Dendritic cell treated with granulocyte-macrophage colony-stimulating factor and Interleukin-4, amounts not matched to agents 40 ng/mL and 50 ng/mL, for 4 days (primary cell): ENCODE data around the gene SYCP2.
"Not testable (repeated sequence)": the region's sequence is repeated elsewhere in the genome, so short reads cannot be mapped to it uniquely, and the experiment has no call there.

Source experiments
- H3K27ac Mint-ChIP-seq: one replicate; pipeline ENCODE4 v1.8.0; 2022; ENCODE audit warnings: mild to moderate bottlenecking, mixed read lengths
- H3K27me3 Mint-ChIP-seq: one replicate; pipeline ENCODE4 v1.8.0; 2022; ENCODE audit warnings: mild to moderate bottlenecking, mixed read lengths
- H3K36me3 Mint-ChIP-seq: one replicate; pipeline ENCODE4 v1.8.0; 2022; ENCODE audit warnings: low read depth, mixed read lengths
- H3K4me1 Mint-ChIP-seq: one replicate; pipeline ENCODE4 v1.8.0; 2022; ENCODE audit warnings: low read depth, mixed read lengths
- H3K4me3 Mint-ChIP-seq: one replicate; pipeline ENCODE4 v1.8.0; 2022; ENCODE audit warnings: mild to moderate bottlenecking, moderate library complexity, mixed read lengths
- H3K9me3 Mint-ChIP-seq: one replicate; pipeline ENCODE4 v1.8.0; 2022; ENCODE audit warnings: mixed read lengths
- intact Hi-C: fragments of 100-400 bp; cut with micrococcal nuclease; formaldehyde crosslinking; loops from one replicate; pipeline ENCODE4 v1.15.0; 2022

The SYCP2 gene

GRCh38 chr20:59908855-59909254 lies 24.6 kb downstream of the SYCP2 start:
- Mint-ChIP-seq H3K9me3 (peaks cover 9% of the 10 kb centered on the region), H3K27ac (no peak overlapping the region), H3K4me3 (no peak overlapping the region), H3K4me1 (peaks cover 6% of the 10 kb centered on the region), H3K36me3 (no peaks in the 10 kb centered on the region), H3K27me3 (peaks cover 2% of the 10 kb centered on the region)
- intact Hi-C loops: no loop called here

DNA sequence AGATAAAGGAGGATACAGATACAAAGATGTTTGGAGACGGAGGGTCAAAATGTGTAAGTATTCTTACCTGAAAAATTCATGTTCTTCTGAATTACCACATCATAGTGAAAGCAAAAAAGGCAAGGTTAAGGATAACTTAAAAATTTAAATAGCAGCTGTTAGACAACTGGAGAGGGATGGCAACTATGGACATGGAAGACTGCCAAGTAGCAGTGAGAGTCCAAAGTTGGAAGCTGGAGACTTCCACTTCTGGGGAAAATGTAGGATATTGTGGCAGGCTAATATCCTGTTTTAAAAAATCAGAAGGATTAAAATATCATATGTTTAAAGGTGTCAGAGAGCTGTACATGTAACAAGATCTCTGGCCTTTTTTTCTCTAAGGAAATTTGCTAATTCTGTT lies 29.8 kb downstream of the SYCP2 start:
- Mint-ChIP-seq H3K27ac (no peak overlapping the region), H3K27me3 (peaks cover 8% of the 10 kb centered on the region), H3K4me3 (no peak overlapping the region), H3K9me3 (no peaks in the 10 kb centered on the region), H3K36me3 (no peaks in the 10 kb centered on the region), H3K4me1 (no peaks in the 10 kb centered on the region)
- intact Hi-C loops: no loop called here

GRCh38 chr20:59902470-59902869 lies 31.0 kb downstream of the SYCP2 start:
- H3K36me3 Mint-ChIP-seq: no peaks in the 10 kb centered on the region
- no peaks in the 10 kb centered on the region for H3K4me1 Mint-ChIP-seq
- peaks cover 12% of the 10 kb centered on the region for H3K27me3 Mint-ChIP-seq
- intact Hi-C loops: no loop called here
- H3K4me3 Mint-ChIP-seq: no peak overlapping the region
- H3K9me3 Mint-ChIP-seq: no peaks in the 10 kb centered on the region
- H3K27ac Mint-ChIP-seq: no peak overlapping the region

DNA sequence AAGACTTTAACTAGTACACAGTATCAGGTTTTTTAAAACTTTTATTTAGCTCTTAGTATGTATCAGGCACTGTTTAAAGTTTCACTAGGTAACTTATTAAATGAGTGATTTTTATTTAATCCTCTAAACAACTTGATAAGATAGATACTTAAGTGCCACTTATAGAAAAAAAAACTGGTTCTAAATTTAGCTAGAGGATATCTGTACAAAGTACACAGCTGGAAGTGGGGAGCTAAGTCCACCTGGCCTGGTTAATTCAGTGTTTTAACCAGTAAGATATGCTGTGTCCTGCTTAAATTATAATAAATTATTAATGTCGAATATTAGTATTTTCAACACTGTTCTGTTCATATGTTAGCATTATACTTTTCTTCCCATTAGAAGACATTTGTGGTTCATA lies 37.5 kb downstream of the SYCP2 start:
- no peaks in the 10 kb centered on the region for H3K4me1 Mint-ChIP-seq
- no peaks in the 10 kb centered on the region for H3K36me3 Mint-ChIP-seq
- H3K9me3 Mint-ChIP-seq: no peaks in the 10 kb centered on the region
- intact Hi-C loops: no loop called here
- H3K27me3 Mint-ChIP-seq: peaks cover 9% of the 10 kb centered on the region
- H3K4me3 Mint-ChIP-seq: no peak overlapping the region
- H3K27ac Mint-ChIP-seq: no peak overlapping the region

- H3K27ac Mint-ChIP-seq: no peak overlapping the region
- no peak overlapping the region for H3K4me3 Mint-ChIP-seq
- peaks cover 4% of the 10 kb centered on the region for H3K27me3 Mint-ChIP-seq
- no peaks in the 10 kb centered on the region for H3K36me3 Mint-ChIP-seq
- no peaks in the 10 kb centered on the region for H3K4me1 Mint-ChIP-seq
- no peaks in the 10 kb centered on the region for H3K9me3 Mint-ChIP-seq
- intact Hi-C loops: no loop called here
Measured at GRCh38 chr20:59891581-59891980, 41.9 kb downstream of the SYCP2 start.

DNA sequence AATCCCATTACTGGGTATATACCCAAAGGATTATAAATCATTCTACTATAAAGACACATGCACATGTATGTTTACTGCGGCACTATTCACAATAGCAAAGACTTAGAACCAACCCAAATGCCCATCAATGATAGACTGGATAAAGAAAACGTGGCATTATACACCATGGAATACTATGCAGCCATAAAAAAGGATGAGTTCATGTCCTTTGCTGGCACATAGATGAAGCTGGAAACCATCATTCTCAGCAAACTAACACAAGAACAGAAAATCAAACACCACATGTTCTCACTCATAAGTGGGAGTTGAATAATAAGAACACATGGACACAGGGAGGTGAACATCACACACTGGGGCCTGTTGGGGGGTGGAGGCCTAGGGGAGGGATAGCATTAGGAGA lies 43.4 kb downstream of the SYCP2 start:
- H3K4me3 Mint-ChIP-seq, H3K27me3 Mint-ChIP-seq, H3K4me1 Mint-ChIP-seq, intact Hi-C loops, H3K9me3 Mint-ChIP-seq, H3K27ac Mint-ChIP-seq, H3K36me3 Mint-ChIP-seq: not testable (repeated sequence)

GRCh38 chr20:59888050-59888449 lies 45.4 kb downstream of the SYCP2 start:
- H3K27ac Mint-ChIP-seq: no peak overlapping the region
- peaks cover 1% of the 10 kb centered on the region for H3K27me3 Mint-ChIP-seq
- intact Hi-C loops: no loop called here
- no peaks in the 10 kb centered on the region for H3K9me3 Mint-ChIP-seq
- no peaks in the 10 kb centered on the region for H3K4me1 Mint-ChIP-seq
- H3K4me3 Mint-ChIP-seq: no peak overlapping the region
- no peaks in the 10 kb centered on the region for H3K36me3 Mint-ChIP-seq

DNA sequence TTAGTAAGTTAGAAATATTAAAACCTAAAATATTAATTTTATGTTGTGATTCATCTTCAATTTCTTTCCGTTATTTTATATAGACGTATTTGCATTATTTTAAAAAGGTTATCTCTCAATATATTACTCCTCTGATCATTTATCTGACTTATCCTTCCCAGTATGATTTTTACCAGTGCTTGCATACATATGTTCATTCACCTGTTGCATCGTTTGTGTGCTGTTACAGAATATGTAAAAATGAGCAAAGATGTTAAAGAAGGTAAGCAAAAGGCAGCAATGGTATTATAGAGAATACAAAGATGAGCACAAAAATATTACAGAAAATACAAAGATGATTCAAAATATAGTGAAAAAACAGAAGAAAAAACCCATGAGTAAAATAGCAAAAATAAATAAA lies 48.9 kb downstream of the SYCP2 start:
- intact Hi-C loops: no loop called here
- Mint-ChIP-seq H3K27me3 (peaks cover 1% of the 10 kb centered on the region), H3K4me3 (no peak overlapping the region)

DNA sequence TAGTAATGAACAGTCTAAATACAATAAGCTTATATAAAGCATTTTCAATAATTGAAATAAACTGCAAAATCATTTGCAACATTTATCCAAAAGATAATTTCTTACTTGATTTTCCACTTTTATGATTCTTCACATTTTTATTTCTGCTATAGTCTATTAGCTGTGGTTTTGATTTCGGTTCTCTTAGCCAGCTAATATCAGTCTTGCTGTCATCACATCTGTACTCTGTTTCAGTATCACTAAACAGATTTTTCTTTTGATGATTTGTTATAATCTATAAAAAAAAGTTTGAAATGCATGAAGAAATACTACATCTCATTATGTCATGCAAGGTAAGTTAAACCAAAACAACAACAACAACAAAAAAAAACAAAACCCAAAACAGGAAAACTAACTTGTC lies 53.2 kb downstream of the SYCP2 start:
- H3K27ac Mint-ChIP-seq: no peak overlapping the region
- H3K27me3 Mint-ChIP-seq: no peaks in the 10 kb centered on the region
- H3K9me3 Mint-ChIP-seq: no peaks in the 10 kb centered on the region
- no peaks in the 10 kb centered on the region for H3K36me3 Mint-ChIP-seq
- H3K4me3 Mint-ChIP-seq: no peak overlapping the region
- intact Hi-C loops: no loop called here
- H3K4me1 Mint-ChIP-seq: no peaks in the 10 kb centered on the region

More for the DNA sequence above, 48.9 kb downstream of the SYCP2 start:
- no peak overlapping the region for H3K27ac Mint-ChIP-seq
- no peaks in the 10 kb centered on the region for H3K9me3 Mint-ChIP-seq
- no peaks in the 10 kb centered on the region for H3K36me3 Mint-ChIP-seq
- H3K4me1 Mint-ChIP-seq: no peaks in the 10 kb centered on the region

DNA sequence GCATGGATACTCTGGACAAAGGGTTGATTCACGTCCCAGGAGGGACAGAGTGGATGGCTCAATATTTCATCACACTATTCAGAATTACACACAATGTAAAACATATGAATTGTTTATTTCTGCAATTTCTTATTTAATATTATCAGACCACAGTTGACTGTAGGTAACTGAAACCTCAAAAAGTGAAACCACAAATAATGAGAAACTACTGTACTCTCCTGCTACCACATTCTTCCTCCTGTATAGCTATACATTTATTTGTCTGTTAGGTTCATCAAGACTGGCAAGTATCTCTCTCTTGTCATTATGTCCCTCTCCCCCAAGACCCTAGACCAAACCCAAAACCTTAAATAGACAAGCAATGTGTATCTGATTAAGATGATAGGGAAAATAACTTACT lies 60.0 kb downstream of the SYCP2 start:
- Mint-ChIP-seq H3K27me3 (no peaks in the 10 kb centered on the region), H3K9me3 (no peaks in the 10 kb centered on the region), H3K27ac (no peak overlapping the region), H3K4me3 (no peak overlapping the region), H3K4me1 (no peaks in the 10 kb centered on the region), H3K36me3 (no peaks in the 10 kb centered on the region)
- intact Hi-C loops: no loop called here

- Mint-ChIP-seq H3K9me3 (no peaks in the 10 kb centered on the region), H3K4me3 (no peak overlapping the region), H3K36me3 (no peaks in the 10 kb centered on the region), H3K27me3 (no peaks in the 10 kb centered on the region), H3K27ac (no peak overlapping the region), H3K4me1 (no peaks in the 10 kb centered on the region)
- intact Hi-C loops: no loop called here
Measured at GRCh38 chr20:59871096-59871495, 62.3 kb downstream of the SYCP2 start.

DNA sequence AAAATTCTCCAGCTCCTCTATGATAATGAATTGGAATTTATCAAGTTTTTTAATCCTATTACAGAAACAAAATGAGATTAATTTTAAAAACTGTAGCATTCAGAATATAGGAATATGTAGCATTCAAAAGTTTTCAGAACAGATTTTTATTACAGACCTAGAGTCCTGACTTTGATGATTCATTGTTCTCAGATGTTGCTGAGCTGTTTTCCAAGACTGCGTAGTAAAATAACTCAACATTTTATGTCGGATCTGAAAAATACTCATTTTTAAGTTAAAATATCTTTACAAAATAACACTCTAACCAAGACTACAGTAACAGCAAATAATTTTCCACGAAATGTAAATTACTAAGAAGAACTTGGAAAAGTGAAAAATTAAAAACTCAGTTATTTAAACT lies 67.1 kb downstream of the SYCP2 start:
- H3K27me3 Mint-ChIP-seq: peaks cover 5% of the 10 kb centered on the region
- intact Hi-C loops: no loop called here
- no peaks in the 10 kb centered on the region for H3K36me3 Mint-ChIP-seq
- H3K4me3 Mint-ChIP-seq: no peak overlapping the region
- H3K27ac Mint-ChIP-seq: no peak overlapping the region
- H3K9me3 Mint-ChIP-seq: no peaks in the 10 kb centered on the region
- H3K4me1 Mint-ChIP-seq: no peaks in the 10 kb centered on the region

- Mint-ChIP-seq H3K9me3 (no peaks in the 10 kb centered on the region), H3K36me3 (no peaks in the 10 kb centered on the region), H3K4me1 (no peaks in the 10 kb centered on the region), H3K27ac (no peak overlapping the region), H3K27me3 (peaks cover 5% of the 10 kb centered on the region), H3K4me3 (no peak overlapping the region)
- intact Hi-C loops: no loop called here
Measured at GRCh38 chr20:59864726-59865125, 68.7 kb downstream of the SYCP2 start.

DNA sequence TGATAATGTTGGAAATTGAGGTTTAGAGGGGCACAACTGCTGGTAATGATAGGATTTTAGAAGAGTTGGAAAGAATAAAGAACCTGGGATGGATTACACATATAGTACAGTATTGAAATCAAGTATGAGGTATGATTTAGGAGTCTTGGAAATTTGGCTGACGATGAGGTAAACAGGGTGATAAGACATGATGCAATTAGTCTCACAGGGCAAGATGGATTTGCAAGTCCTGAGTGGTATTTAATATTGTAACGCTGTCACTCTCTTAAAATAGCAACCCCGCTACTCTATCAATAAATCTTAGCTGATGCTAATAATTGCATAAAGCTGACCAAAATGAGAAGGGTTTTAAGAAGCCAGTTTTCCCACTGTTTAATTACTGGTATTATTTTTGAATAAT lies 70.4 kb downstream of the SYCP2 start:
- no peaks in the 10 kb centered on the region for H3K4me1 Mint-ChIP-seq
- H3K36me3 Mint-ChIP-seq: no peaks in the 10 kb centered on the region
- intact Hi-C loops: no loop called here
- peaks cover 5% of the 10 kb centered on the region for H3K27me3 Mint-ChIP-seq
- H3K4me3 Mint-ChIP-seq: no peak overlapping the region
- H3K27ac Mint-ChIP-seq: no peak overlapping the region
- H3K9me3 Mint-ChIP-seq: no peaks in the 10 kb centered on the region

DNA sequence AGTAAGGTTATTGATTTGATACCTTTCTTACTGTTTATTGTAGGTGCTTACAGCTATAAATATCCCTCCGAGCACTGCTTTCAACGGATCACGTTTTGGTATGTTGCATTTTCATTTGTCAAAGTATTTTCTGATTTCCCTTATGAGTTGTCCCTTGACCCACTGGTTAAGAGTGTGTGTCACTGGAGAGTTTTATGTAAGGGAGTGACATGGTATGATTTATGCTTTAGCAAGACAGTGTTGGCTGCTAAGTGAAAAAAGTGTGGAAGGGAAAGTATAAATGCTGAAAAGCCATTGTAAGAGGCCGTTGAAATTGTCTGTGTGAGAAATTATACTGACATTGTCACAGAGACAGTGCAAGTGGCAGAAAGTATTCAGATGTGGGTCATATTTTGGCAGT lies 72.0 kb downstream of the SYCP2 start:
- Mint-ChIP-seq H3K4me1 (no peaks in the 10 kb centered on the region), H3K27me3 (peaks cover 5% of the 10 kb centered on the region), H3K4me3 (no peak overlapping the region), H3K36me3 (no peaks in the 10 kb centered on the region), H3K27ac (no peak overlapping the region), H3K9me3 (no peaks in the 10 kb centered on the region)
- intact Hi-C loops: no loop called here

- H3K27ac Mint-ChIP-seq: no peak overlapping the region
- H3K36me3 Mint-ChIP-seq: no peaks in the 10 kb centered on the region
- H3K9me3 Mint-ChIP-seq: no peaks in the 10 kb centered on the region
- H3K27me3 Mint-ChIP-seq: peaks cover 5% of the 10 kb centered on the region
- H3K4me3 Mint-ChIP-seq: no peak overlapping the region
- H3K4me1 Mint-ChIP-seq: no peaks in the 10 kb centered on the region
- intact Hi-C loops: no loop called here
Measured at GRCh38 chr20:59858425-59858824, 75.0 kb downstream of the SYCP2 start.
